ENCODE results near the gene KIF6. TPM values are rescaled to one million over a fixed set of nuclear protein-coding genes. Genes with fewer than 3 reads are reported as not detected.

The KIF6 gene
- total RNA-seq, 1 donor from 2014 or later: 1.5 TPM

DNA sequence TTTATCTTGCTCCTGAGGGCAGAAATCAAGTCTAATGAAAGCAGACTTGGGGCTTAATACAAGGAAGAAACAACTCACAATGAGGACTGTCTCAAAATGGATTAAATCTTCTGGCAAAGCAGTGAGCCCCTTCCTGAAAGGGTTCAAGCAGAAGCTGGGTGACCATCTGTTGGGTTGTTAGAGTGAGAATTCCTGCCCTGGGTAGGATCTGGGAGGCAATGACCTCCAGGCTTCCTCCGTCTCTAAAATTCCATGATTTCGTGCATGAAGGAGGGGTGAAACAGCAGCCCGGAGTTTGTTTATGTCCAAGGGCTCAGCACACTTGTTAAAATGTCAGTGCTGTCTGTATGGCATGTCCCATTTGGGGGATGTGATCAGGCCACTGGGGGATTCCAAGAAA, 338.7 kb downstream of the KIF6 start:
- no peak overlapping the region for H3K4me3 Mint-ChIP-seq
- no peaks in the 10 kb centered on the region for H3K36me3 Mint-ChIP-seq (ENCODE audit: low read depth)
- TF ChIP-seq, protein P1, sequence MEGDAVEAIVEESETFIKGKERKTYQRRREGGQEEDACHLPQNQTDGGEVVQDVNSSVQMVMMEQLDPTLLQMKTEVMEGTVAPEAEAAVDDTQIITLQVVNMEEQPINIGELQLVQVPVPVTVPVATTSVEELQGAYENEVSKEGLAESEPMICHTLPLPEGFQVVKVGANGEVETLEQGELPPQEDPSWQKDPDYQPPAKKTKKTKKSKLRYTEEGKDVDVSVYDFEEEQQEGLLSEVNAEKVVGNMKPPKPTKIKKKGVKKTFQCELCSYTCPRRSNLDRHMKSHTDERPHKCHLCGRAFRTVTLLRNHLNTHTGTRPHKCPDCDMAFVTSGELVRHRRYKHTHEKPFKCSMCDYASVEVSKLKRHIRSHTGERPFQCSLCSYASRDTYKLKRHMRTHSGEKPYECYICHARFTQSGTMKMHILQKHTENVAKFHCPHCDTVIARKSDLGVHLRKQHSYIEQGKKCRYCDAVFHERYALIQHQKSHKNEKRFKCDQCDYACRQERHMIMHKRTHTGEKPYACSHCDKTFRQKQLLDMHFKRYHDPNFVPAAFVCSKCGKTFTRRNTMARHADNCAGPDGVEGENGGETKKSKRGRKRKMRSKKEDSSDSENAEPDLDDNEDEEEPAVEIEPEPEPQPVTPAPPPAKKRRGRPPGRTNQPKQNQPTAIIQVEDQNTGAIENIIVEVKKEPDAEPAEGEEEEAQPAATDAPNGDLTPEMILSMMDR (conservative IDR thresholded peaks at IDR 0.05): no peak
- H3K27me3 Mint-ChIP-seq (ENCODE audit: low read depth): no peaks in the 10 kb centered on the region
- peaks cover 4% of the 10 kb centered on the region for H3K9me3 Mint-ChIP-seq
- no peak for DNase-seq (ENCODE audit: low read depth, low spot score)
- H3K4me1 Mint-ChIP-seq: no peaks in the 10 kb centered on the region
- H3K27ac Mint-ChIP-seq (ENCODE audit: unreplicated experiment): no peak overlapping the region

- Mint-ChIP-seq H3K27ac (ENCODE audit: unreplicated experiment) (no peak overlapping the region), H3K36me3 (ENCODE audit: low read depth) (no peaks in the 10 kb centered on the region), H3K4me3 (no peak overlapping the region), H3K27me3 (ENCODE audit: low read depth) (no peaks in the 10 kb centered on the region), H3K4me1 (peaks cover 15% of the 10 kb centered on the region), H3K9me3 (peaks cover 8% of the 10 kb centered on the region)
- TF ChIP-seq, protein P1 (conservative IDR thresholded peaks at IDR 0.05): no peak
- no peak for DNase-seq (ENCODE audit: low read depth, low spot score)
These were observed 343.6 kb downstream of the KIF6 start for GRCh38 chr6:39381550-39382140.

- no peaks in the 10 kb centered on the region for H3K27me3 Mint-ChIP-seq (ENCODE audit: low read depth)
- no peaks in the 10 kb centered on the region for H3K36me3 Mint-ChIP-seq (ENCODE audit: low read depth)
- no peak for DNase-seq (ENCODE audit: low read depth, low spot score)
- H3K27ac Mint-ChIP-seq (ENCODE audit: unreplicated experiment): no peak overlapping the region
- peaks cover 15% of the 10 kb centered on the region for H3K4me1 Mint-ChIP-seq
- peaks cover 8% of the 10 kb centered on the region for H3K9me3 Mint-ChIP-seq
- no peak overlapping the region for H3K4me3 Mint-ChIP-seq
- TF ChIP-seq, protein P1 (conservative IDR thresholded peaks at IDR 0.05): no peak
These were observed 344.2 kb downstream of the KIF6 start for GRCh38 chr6:39380837-39381549.

DNA sequence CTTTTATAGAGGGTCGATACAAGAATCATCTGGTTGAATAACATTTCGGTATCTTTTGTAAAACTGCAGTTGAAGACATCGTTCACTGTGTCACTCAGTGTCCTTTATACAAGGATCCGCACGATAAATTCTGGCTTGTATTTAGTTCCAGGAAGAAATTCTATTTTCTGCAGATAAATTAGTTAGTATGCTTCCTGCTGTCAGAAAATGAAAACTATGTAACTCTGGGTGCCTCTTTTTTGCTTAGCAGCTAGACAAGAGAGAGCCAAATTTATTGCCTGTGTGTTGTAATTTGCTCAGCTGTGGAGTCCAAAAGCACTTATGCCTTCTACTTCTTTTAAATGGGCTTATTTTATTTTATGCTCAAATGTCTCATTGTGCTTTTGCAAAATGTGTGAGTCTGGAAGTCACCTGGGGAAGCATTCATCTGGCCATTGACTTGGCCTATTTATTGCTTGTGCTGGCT, 346.2 kb downstream of the KIF6 start:
- TF ChIP-seq, protein P1 (conservative IDR thresholded peaks at IDR 0.05): no peak
- no peak overlapping the region for H3K27ac Mint-ChIP-seq (ENCODE audit: unreplicated experiment)
- no peaks in the 10 kb centered on the region for H3K27me3 Mint-ChIP-seq (ENCODE audit: low read depth)
- H3K4me3 Mint-ChIP-seq: no peak overlapping the region
- H3K4me1 Mint-ChIP-seq: peaks cover 15% of the 10 kb centered on the region
- H3K36me3 Mint-ChIP-seq (ENCODE audit: low read depth): no peaks in the 10 kb centered on the region
- H3K9me3 Mint-ChIP-seq: peaks cover 8% of the 10 kb centered on the region
- DNase-seq (ENCODE audit: low read depth, low spot score): no peak

- Mint-ChIP-seq H3K36me3 (ENCODE audit: low read depth) (no peaks in the 10 kb centered on the region), H3K4me3 (no peak overlapping the region), H3K27ac (ENCODE audit: unreplicated experiment) (peak overlapping the region; percentile 27), H3K27me3 (ENCODE audit: low read depth) (no peaks in the 10 kb centered on the region), H3K9me3 (peaks cover 8% of the 10 kb centered on the region), H3K4me1 (peaks cover 15% of the 10 kb centered on the region)
- TF ChIP-seq, protein P1 (conservative IDR thresholded peaks at IDR 0.05): no peak
- no peak for DNase-seq (ENCODE audit: low read depth, low spot score)
These were observed 346.8 kb downstream of the KIF6 start for GRCh38 chr6:39378175-39378959.
